ENCODE data around the gene MRPL53. TPM values are rescaled to one million over a fixed set of nuclear protein-coding genes. Genes with fewer than 3 reads are reported as not detected.

MRPL53 gene
- total RNA-seq, 1 experiment from 2014 or later: 98.1 TPM

DNA sequence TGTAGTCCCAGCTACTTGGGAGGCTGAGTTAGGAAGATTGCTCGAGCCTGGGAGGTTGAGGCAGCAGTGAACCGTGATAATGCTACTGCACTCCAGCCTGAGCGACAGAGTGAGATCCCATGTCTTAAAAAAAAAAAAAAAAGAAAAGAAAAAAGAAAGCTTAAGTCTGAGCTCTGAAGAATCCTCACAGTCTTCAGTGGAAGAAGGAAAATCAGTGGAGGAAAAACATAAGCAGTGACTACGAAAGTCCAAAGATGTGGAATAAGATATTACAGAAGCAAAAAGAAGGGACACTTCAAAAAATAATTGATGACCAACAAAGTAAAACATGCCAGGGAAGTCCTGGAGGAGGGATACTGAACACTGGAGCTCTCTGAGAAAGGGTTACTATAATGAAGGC lies 37.8 kb upstream of the MRPL53 start:
- in situ Hi-C loops (cut with HindIII; ENCODE audit: low pct_unique_long_range_greater_than_20kb, low sequenced_read_pairs) (no loop called here), intact Hi-C loops (cut with micrococcal nuclease; ENCODE audit: unreplicated experiment) (no loop called here)
- no TSS peak for BruUV-seq (replicated peaks)
- TF ChIP-seq, protein P1, sequence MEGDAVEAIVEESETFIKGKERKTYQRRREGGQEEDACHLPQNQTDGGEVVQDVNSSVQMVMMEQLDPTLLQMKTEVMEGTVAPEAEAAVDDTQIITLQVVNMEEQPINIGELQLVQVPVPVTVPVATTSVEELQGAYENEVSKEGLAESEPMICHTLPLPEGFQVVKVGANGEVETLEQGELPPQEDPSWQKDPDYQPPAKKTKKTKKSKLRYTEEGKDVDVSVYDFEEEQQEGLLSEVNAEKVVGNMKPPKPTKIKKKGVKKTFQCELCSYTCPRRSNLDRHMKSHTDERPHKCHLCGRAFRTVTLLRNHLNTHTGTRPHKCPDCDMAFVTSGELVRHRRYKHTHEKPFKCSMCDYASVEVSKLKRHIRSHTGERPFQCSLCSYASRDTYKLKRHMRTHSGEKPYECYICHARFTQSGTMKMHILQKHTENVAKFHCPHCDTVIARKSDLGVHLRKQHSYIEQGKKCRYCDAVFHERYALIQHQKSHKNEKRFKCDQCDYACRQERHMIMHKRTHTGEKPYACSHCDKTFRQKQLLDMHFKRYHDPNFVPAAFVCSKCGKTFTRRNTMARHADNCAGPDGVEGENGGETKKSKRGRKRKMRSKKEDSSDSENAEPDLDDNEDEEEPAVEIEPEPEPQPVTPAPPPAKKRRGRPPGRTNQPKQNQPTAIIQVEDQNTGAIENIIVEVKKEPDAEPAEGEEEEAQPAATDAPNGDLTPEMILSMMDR (IDR thresholded peaks at IDR 0.05): no peak
- TF ChIP-seq TCF7L2 (IDR thresholded peaks at IDR 0.05; ENCODE audit: low read depth, low read length): no peak
- no peak for TF ChIP-seq SIN3A (IDR thresholded peaks at IDR 0.05; ENCODE audit: borderline replicate concordance, insufficient read depth, low read depth, low read length)
- TF ChIP-seq, protein P2, sequence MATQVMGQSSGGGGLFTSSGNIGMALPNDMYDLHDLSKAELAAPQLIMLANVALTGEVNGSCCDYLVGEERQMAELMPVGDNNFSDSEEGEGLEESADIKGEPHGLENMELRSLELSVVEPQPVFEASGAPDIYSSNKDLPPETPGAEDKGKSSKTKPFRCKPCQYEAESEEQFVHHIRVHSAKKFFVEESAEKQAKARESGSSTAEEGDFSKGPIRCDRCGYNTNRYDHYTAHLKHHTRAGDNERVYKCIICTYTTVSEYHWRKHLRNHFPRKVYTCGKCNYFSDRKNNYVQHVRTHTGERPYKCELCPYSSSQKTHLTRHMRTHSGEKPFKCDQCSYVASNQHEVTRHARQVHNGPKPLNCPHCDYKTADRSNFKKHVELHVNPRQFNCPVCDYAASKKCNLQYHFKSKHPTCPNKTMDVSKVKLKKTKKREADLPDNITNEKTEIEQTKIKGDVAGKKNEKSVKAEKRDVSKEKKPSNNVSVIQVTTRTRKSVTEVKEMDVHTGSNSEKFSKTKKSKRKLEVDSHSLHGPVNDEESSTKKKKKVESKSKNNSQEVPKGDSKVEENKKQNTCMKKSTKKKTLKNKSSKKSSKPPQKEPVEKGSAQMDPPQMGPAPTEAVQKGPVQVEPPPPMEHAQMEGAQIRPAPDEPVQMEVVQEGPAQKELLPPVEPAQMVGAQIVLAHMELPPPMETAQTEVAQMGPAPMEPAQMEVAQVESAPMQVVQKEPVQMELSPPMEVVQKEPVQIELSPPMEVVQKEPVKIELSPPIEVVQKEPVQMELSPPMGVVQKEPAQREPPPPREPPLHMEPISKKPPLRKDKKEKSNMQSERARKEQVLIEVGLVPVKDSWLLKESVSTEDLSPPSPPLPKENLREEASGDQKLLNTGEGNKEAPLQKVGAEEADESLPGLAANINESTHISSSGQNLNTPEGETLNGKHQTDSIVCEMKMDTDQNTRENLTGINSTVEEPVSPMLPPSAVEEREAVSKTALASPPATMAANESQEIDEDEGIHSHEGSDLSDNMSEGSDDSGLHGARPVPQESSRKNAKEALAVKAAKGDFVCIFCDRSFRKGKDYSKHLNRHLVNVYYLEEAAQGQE (IDR thresholded peaks at IDR 0.05; ENCODE audit: insufficient read depth in 1 of 2, low read depth in 2 of 2, low read length in 1 of 2): no peak
- no peak for TF ChIP-seq POLR2AphosphoS5 (IDR thresholded peaks at IDR 0.05; ENCODE audit: low read depth, low read length)
- Histone ChIP-seq H3K27ac (ENCODE audit: low read length) (no peak overlapping the region), H3K36me3 (ENCODE audit: control insufficient read depth, insufficient read depth, low read length) (peaks cover 4% of the 10 kb centered on the region; the same call in 1 of the 2 replicates), H3K4me3 (ENCODE audit: low read depth in 2 of 2, low read length in 2 of 2) (no peak overlapping the region), H3K4me1 (ENCODE audit: control insufficient read depth, insufficient read depth, low read length) (peaks cover 11% of the 10 kb centered on the region), H3K9me3 (ENCODE audit: control insufficient read depth, insufficient read depth, low read depth, low read length) (no peaks in the 10 kb centered on the region), H3K27me3 (ENCODE audit: control insufficient read depth, insufficient read depth, low read length) (no peaks in the 10 kb centered on the region)
- no peak for ATAC-seq
- no peak for DNase-seq (ENCODE audit: low read depth, low spot score)
- POLR2A ChIA-PET: interaction anchor here (0.6 to 0.7 kb wide), 3 partner anchors 8 to 27 kb away, joined by 3 to 6 read pairs (median 3); partner anchors contain the start of genes CCDC142 and TTC31
- CTCF ChIA-PET: interaction anchor here (0.6 kb wide), 1 partner anchor 67 kb away, joined by 4 read pairs; no protein-coding TSS in a partner anchor

DNA sequence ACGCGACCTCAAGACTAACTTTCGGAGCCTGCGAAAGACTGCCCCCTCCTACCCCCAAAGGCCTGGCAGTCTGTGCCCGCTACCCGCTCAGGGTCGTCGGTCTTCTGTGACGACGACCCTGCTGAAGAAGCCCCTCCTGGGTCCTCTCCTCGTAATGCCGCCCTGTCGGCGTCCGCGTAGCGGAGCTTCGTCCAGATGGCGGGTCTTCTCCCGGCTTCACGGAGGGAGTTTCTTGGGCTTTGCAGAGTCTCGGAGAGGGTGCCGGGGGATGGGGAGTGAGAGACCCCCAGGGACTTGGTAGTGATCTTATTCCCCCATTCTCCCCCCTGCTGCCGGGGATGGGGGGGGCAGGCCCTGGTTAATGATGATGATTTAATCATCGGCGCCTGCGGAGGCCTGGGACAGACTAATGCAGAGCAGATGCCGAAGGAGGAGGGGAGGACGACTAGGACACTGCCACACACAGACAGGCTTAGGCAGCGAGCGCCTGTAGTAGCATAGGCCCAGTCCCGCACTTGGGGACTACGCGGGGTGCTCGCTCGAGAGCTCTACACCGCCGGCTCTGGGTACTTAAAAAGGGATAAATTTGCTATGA lies 35.5 kb upstream of the MRPL53 start:
- in situ Hi-C loops (cut with HindIII; ENCODE audit: low pct_unique_long_range_greater_than_20kb, low sequenced_read_pairs): no loop called here
- Histone ChIP-seq H3K27me3 (ENCODE audit: control insufficient read depth, insufficient read depth, low read length) (no peaks in the 10 kb centered on the region), H3K27ac (ENCODE audit: low read length) (peak overlapping the region; percentile 98), H3K36me3 (ENCODE audit: control insufficient read depth, insufficient read depth, low read length) (peaks cover 4% of the 10 kb centered on the region), H3K4me3 (ENCODE audit: low read depth in 2 of 2, low read length in 2 of 2) (peak overlapping the region; percentile 86 to 94), H3K9me3 (ENCODE audit: control insufficient read depth, insufficient read depth, low read depth, low read length) (no peaks in the 10 kb centered on the region), H3K4me1 (ENCODE audit: control insufficient read depth, insufficient read depth, low read length) (peaks cover 25% of the 10 kb centered on the region)
- ChIA-PET POLR2A (no interaction called here), CTCF (no interaction called here)
- DNase-seq (ENCODE audit: low read depth, low spot score): no peak
- no TSS peak for BruUV-seq (replicated peaks)
- intact Hi-C loops (cut with micrococcal nuclease; ENCODE audit: unreplicated experiment): loop anchor here (10.0 kb wide), 1 partner anchor 77 kb away; no protein-coding TSS in a partner anchor
- TF ChIP-seq SIN3A (IDR thresholded peaks at IDR 0.05; ENCODE audit: borderline replicate concordance, insufficient read depth, low read depth, low read length) (no peak), POLR2AphosphoS5 (IDR thresholded peaks at IDR 0.05; ENCODE audit: low read depth, low read length) (no peak), TCF7L2 (IDR thresholded peaks at IDR 0.05; ENCODE audit: low read depth, low read length) (no peak)
- TF ChIP-seq, protein P2 (IDR thresholded peaks at IDR 0.05; ENCODE audit: insufficient read depth in 1 of 2, low read depth in 2 of 2, low read length in 1 of 2): no peak
- TF ChIP-seq, protein P1 (IDR thresholded peaks at IDR 0.05): no peak
- peak; percentile 20; the same call in 1 of the 2 replicates for ATAC-seq

Measured in Panc1 (cell line).